Thymus (tissue), 11 donors: ENCODE results near the gene GATAD1. TPM values are rescaled to one million over a fixed set of nuclear protein-coding genes. Genes with fewer than 3 reads are reported as not detected.

ENCODE experiments used
- DNase-seq, 9 donors: peaks; one replicate each; pipeline ENCODE4 v3.0.0-alpha.2; 2013; ENCODE audit warnings: low spot score in 9 of 9, low read depth in 6 of 9, missing footprints in 1 of 9
- H3K27ac ChIP-seq, 2 donors: one replicate each; pipeline ENCODE4 v1.5.1; 2013; ENCODE audit warnings: control low read depth in 1 of 2, low read depth in 1 of 2, low read length in 1 of 2, mild to moderate bottlenecking in 1 of 2, moderate library complexity in 1 of 2
- H3K27me3 ChIP-seq, 2 donors: one replicate each; pipeline ENCODE4 v1.5.1; 2013; ENCODE audit warnings: low read length in 1 of 2; ENCODE audit not compliant: control insufficient read depth in 2 of 2, insufficient read depth in 1 of 2
- H3K36me3 ChIP-seq, 2 donors: one replicate each; pipeline ENCODE4 v1.5.1; 2013; ENCODE audit warnings: low read length in 1 of 2, mild to moderate bottlenecking in 1 of 2, moderate library complexity in 1 of 2; ENCODE audit not compliant: control insufficient read depth in 2 of 2, insufficient read depth in 2 of 2
- H3K4me1 ChIP-seq, 2 donors: one replicate each; pipeline ENCODE4 v1.5.1; 2013; ENCODE audit warnings: low read length in 2 of 2; ENCODE audit not compliant: control insufficient read depth in 2 of 2, insufficient read depth in 2 of 2
- H3K4me3 ChIP-seq, 2 donors: one replicate each; pipeline ENCODE4 v1.5.1; 2013; ENCODE audit warnings: low read length in 2 of 2, control low read depth in 1 of 2, mild to moderate bottlenecking in 1 of 2
- H3K9me3 ChIP-seq, 2 donors: one replicate each; pipeline ENCODE4 v1.5.1; 2013; ENCODE audit warnings: low read length in 1 of 2, mild to moderate bottlenecking in 1 of 2; ENCODE audit not compliant: control insufficient read depth in 2 of 2, insufficient read depth in 1 of 2
- WGBS: extraction: QIAGEN DNeasy Blood & Tissue Kit; methylation state at CpG from one replicate; pipeline ENCODE4 v1.1.7; 2013; 5-methylcytosine and 5-hydroxymethylcytosine counted together
- polyA plus RNA-seq: library from polyadenylated mRNA; stranded (reverse); fragments of 200-250 nt; gene quantifications from one replicate; pipeline ENCODE4 v1.2.3, GENCODE V29; 2013
- total RNA-seq: library from RNA; stranded (reverse); fragments of 120-200 nt; gene quantifications from one replicate; pipeline ENCODE4 v1.2.4, GENCODE V29; 2013
- donor health status: healthy.

GATAD1 gene
- total and polyA plus RNA-seq, 2 donors: 8.8 to 24.6 TPM

- 94% methylated on average over 11 of the region's 11 CpGs for WGBS
- no peak overlapping the region for H3K27ac ChIP-seq
- H3K9me3 ChIP-seq: no peaks in the 10 kb centered on the region
- H3K4me3 ChIP-seq: no peak overlapping the region
- DNase-seq: no peak
- H3K36me3 ChIP-seq: no peaks in the 10 kb centered on the region
- no peaks in the 10 kb centered on the region for H3K4me1 ChIP-seq
- no peaks in the 10 kb centered on the region for H3K27me3 ChIP-seq
Observed at GRCh38 chr7:92412745-92413144, 34.5 kb upstream of the GATAD1 start.

- WGBS: 75% methylated on average over 5 of the region's 5 CpGs
- Histone ChIP-seq H3K27ac (no peak overlapping the region), H3K4me3 (no peak overlapping the region), H3K4me1 (no peaks in the 10 kb centered on the region), H3K36me3 (no peaks in the 10 kb centered on the region), H3K27me3 (no peaks in the 10 kb centered on the region), H3K9me3 (no peaks in the 10 kb centered on the region)
- DNase-seq: no peak
Observed at GRCh38 chr7:92413550-92413949, 33.7 kb upstream of the GATAD1 start.

- no peaks in the 10 kb centered on the region for H3K9me3 ChIP-seq
- H3K4me1 ChIP-seq: no peaks in the 10 kb centered on the region
- DNase-seq: no peak
- no peak overlapping the region for H3K4me3 ChIP-seq
- H3K27ac ChIP-seq: no peak overlapping the region
- H3K36me3 ChIP-seq: no peaks in the 10 kb centered on the region
- H3K27me3 ChIP-seq: no peaks in the 10 kb centered on the region
- 96% methylated on average over 5 of the region's 5 CpGs for WGBS
Observed at GRCh38 chr7:92415225-92415624, 32.1 kb upstream of the GATAD1 start.

GRCh38 chr7:92417913-92418312 is 29.4 kb upstream of the GATAD1 start:
- 96% methylated on average over 5 of the region's 5 CpGs for WGBS
- H3K36me3 ChIP-seq: no peaks in the 10 kb centered on the region
- no peak for DNase-seq
- no peaks in the 10 kb centered on the region for H3K9me3 ChIP-seq
- no peaks in the 10 kb centered on the region for H3K4me1 ChIP-seq
- no peak overlapping the region for H3K4me3 ChIP-seq
- no peaks in the 10 kb centered on the region for H3K27me3 ChIP-seq
- H3K27ac ChIP-seq: no peak overlapping the region

GRCh38 chr7:92421676-92422435 is 25.4 kb upstream of the GATAD1 start:
- Histone ChIP-seq H3K4me3 (no peak overlapping the region), H3K27ac (no peak overlapping the region), H3K27me3 (peaks cover 0 to 9% of the 10 kb centered on the region in 2 donors), H3K4me1 (peaks cover 0 to 6% of the 10 kb centered on the region in 2 donors), H3K9me3 (no peaks in the 10 kb centered on the region), H3K36me3 (no peaks in the 10 kb centered on the region)
- DNase-seq: no peak
- WGBS: 64% methylated on average over 5 of the region's 5 CpGs

- Histone ChIP-seq H3K27ac (no peak overlapping the region), H3K4me1 (peaks cover 0 to 6% of the 10 kb centered on the region in 2 donors), H3K27me3 (peaks cover 0 to 9% of the 10 kb centered on the region in 2 donors), H3K36me3 (no peaks in the 10 kb centered on the region), H3K4me3 (no peak overlapping the region), H3K9me3 (no peaks in the 10 kb centered on the region)
- 98% methylated on average over 6 of the region's 6 CpGs for WGBS
- no peak for DNase-seq
Observed at GRCh38 chr7:92422926-92423325, 24.4 kb upstream of the GATAD1 start.

GRCh38 chr7:92423710-92424131 is 23.6 kb upstream of the GATAD1 start:
- WGBS: 81% methylated on average over 5 of the region's 5 CpGs
- no peak for DNase-seq
- Histone ChIP-seq H3K4me3 (no peak overlapping the region), H3K9me3 (no peaks in the 10 kb centered on the region), H3K27me3 (peaks cover 0 to 9% of the 10 kb centered on the region in 2 donors), H3K36me3 (no peaks in the 10 kb centered on the region), H3K4me1 (peaks cover 0 to 6% of the 10 kb centered on the region in 2 donors), H3K27ac (no peak overlapping the region)

- 55% methylated on average over 20 of the region's 20 CpGs for WGBS
- Histone ChIP-seq H3K9me3 (no peaks in the 10 kb centered on the region), H3K4me1 (peaks cover 0 to 6% of the 10 kb centered on the region in 2 donors), H3K36me3 (no peaks in the 10 kb centered on the region), H3K27ac (no peak overlapping the region), H3K4me3 (no peak overlapping the region), H3K27me3 (peaks cover 0 to 9% of the 10 kb centered on the region in 2 donors)
- DNase-seq: peak in 1 of 9 donors; percentile 27
Observed at GRCh38 chr7:92425311-92425947, 21.9 kb upstream of the GATAD1 start.

GRCh38 chr7:92427193-92427592 is 20.1 kb upstream of the GATAD1 start:
- peaks cover 0 to 9% of the 10 kb centered on the region in 2 donors for H3K27me3 ChIP-seq
- 98% methylated on average over 3 of the region's 3 CpGs for WGBS
- no peak overlapping the region for H3K4me3 ChIP-seq
- no peaks in the 10 kb centered on the region for H3K36me3 ChIP-seq
- no peak for DNase-seq
- peaks cover 0 to 6% of the 10 kb centered on the region in 2 donors for H3K4me1 ChIP-seq
- H3K27ac ChIP-seq: no peak overlapping the region
- H3K9me3 ChIP-seq: no peaks in the 10 kb centered on the region
